ENCODE measurements around the gene CNKSR2.

Gene CNKSR2

DNA sequence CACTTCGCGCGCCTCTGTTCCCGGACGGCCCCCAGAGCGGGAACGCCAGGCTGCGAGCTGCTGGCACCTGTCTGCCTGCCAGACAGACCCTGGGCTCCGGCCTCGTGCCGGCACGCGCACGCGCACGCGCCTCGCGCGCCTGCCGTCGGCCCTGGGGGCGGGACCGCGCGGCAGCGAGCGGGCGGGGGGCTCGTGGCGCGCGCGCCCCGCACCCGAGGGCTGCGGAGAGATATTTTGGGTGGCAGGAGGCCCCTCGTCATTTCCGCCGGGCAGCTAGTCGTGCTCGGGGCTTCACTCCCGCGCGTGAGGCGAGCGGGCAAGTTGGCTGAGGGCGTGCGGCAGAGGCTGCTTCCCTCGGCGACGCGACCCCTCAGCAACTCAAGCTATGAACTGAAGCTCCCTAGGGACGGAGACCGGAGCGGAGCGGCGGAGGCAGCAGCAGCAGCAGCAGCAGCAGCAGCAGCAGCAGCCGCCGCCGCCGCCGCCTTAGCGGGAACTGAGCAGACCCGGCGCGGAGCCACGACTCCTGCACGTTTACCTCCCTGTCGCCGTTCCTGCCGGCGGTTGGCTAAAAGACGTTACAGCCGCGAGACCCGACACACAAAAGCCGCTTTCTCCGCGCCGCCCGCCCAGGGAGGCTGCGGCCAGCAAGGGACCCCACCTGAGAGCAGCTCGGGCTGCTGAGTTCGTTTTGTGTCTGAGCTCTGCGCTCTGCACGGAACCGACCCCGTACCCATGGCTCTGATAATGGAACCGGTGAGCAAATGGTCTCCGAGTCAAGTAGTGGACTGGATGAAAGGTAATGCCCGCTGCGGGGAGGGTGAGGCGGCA is at the start of gene CNKSR2:
CNKSR2 (plus strand) TSS at position 256 of the 831 bp plus-strand sequence; CDS start at position 736, 480 bp downstream.
- Histone ChIP-seq H3K27me3 (ENCODE audit: control insufficient read depth in 1 of 2, insufficient read depth in 2 of 2, low read length in 2 of 2) (peaks cover 2 to 23% of the 10 kb centered on the region in 2 donors), H3K36me3 (ENCODE audit: control insufficient read depth in 1 of 2, insufficient read depth in 2 of 2, low read length in 2 of 2) (no peaks in the 10 kb centered on the region), H3K27ac (ENCODE audit: low read depth, low read length) (no peak within 1 kb of the TSS), H3K9me3 (ENCODE audit: control insufficient read depth in 1 of 2, low read length in 2 of 2) (no peaks in the 10 kb centered on the region), H3K9ac (ENCODE audit: low read depth in 1 of 2, low read length in 2 of 2) (no peak within 1 kb of the TSS), H3K4me1 (ENCODE audit: control insufficient read depth in 1 of 2, insufficient read depth in 2 of 2, low read length in 2 of 2) (no peaks in the 10 kb centered on the region), H3K4me3 (ENCODE audit: low read depth in 1 of 2, low read length in 2 of 2) (peak within 1 kb of the TSS; percentile 40 to 57)

DNA sequence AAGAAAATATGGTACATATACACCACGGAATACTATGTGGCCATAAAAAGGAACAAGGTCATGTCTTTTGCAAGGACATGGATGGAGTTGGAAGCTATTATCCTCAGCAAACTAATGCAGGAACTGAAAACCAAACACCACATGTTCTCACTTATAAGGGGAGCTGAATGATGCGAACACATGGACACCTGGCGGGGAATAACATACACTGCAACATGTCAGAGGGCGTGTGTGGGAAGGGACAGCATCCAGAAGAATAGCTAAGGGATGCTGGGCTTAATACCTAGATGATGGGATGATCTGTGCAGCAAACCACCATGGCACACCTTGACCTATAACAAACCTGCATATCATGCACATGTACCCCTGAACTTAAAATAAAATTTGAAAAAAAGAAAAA is 19.5 kb upstream of the CNKSR2 start:
- Histone ChIP-seq H3K27me3 (ENCODE audit: control insufficient read depth in 1 of 2, insufficient read depth in 2 of 2, low read length in 2 of 2) (no peaks in the 10 kb centered on the region), H3K4me1 (ENCODE audit: control insufficient read depth in 1 of 2, insufficient read depth in 2 of 2, low read length in 2 of 2) (no peaks in the 10 kb centered on the region), H3K9ac (ENCODE audit: low read depth in 1 of 2, low read length in 2 of 2) (no peak overlapping the region), H3K4me3 (ENCODE audit: low read depth in 1 of 2, low read length in 2 of 2) (no peak overlapping the region), H3K9me3 (ENCODE audit: control insufficient read depth in 1 of 2, low read length in 2 of 2) (no peaks in the 10 kb centered on the region), H3K27ac (ENCODE audit: low read depth, low read length) (no peak overlapping the region), H3K36me3 (ENCODE audit: control insufficient read depth in 1 of 2, insufficient read depth in 2 of 2, low read length in 2 of 2) (no peaks in the 10 kb centered on the region)

DNA sequence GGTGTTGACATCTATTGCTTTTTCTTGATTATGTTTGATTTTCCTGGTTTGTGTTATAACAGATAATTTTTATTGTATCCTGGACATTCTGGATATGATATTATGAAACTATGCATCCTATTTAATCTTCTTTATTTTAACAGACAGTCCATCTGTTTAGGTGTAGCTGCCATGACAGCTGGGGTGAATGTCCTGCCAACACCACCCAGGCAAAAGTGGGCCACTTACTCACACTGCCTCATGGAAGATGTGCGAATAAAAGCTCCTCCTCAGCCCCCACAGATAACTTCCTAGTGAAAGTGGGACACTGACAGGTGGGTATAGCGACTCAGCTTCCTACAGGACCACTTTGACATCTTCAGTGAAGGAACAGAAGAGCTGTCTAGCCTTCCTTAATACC is 18.4 kb upstream of the CNKSR2 start:
- Histone ChIP-seq H3K9me3 (ENCODE audit: control insufficient read depth in 1 of 2, low read length in 2 of 2) (no peaks in the 10 kb centered on the region), H3K4me3 (ENCODE audit: low read depth in 1 of 2, low read length in 2 of 2) (no peak overlapping the region), H3K9ac (ENCODE audit: low read depth in 1 of 2, low read length in 2 of 2) (no peak overlapping the region), H3K27me3 (ENCODE audit: control insufficient read depth in 1 of 2, insufficient read depth in 2 of 2, low read length in 2 of 2) (no peaks in the 10 kb centered on the region), H3K4me1 (ENCODE audit: control insufficient read depth in 1 of 2, insufficient read depth in 2 of 2, low read length in 2 of 2) (no peaks in the 10 kb centered on the region), H3K36me3 (ENCODE audit: control insufficient read depth in 1 of 2, insufficient read depth in 2 of 2, low read length in 2 of 2) (no peaks in the 10 kb centered on the region), H3K27ac (ENCODE audit: low read depth, low read length) (no peak overlapping the region)

DNA sequence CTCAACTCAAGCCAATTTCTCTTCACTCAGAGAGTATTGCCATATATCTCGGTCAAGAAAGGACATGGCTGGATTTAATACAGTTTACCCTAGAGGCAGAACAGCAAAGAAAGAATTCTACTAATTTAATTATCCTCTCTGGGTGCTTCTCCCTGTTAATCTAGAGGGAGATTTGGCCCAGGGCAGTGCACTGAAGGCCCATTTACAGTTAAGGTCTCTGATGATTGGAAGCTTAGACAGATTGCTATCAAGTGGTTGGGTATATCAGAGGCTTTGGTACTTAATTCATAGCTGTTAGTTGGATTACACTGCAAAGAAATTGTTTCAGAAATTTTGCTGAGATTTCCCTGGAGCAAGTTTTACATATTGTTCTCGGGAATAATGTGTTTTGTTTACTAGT is 4.6 kb upstream of the CNKSR2 start:
- H3K27me3 ChIP-seq (ENCODE audit: control insufficient read depth in 1 of 2, insufficient read depth in 2 of 2, low read length in 2 of 2) = peaks cover under 1 to 2% of the 10 kb centered on the region in 2 donors
- no peaks in the 10 kb centered on the region for H3K4me1 ChIP-seq (ENCODE audit: control insufficient read depth in 1 of 2, insufficient read depth in 2 of 2, low read length in 2 of 2)
- no peaks in the 10 kb centered on the region for H3K36me3 ChIP-seq (ENCODE audit: control insufficient read depth in 1 of 2, insufficient read depth in 2 of 2, low read length in 2 of 2)
- H3K27ac ChIP-seq (ENCODE audit: low read depth, low read length) = no peak overlapping the region
- H3K4me3 ChIP-seq (ENCODE audit: low read depth in 1 of 2, low read length in 2 of 2) = no peak overlapping the region
- H3K9me3 ChIP-seq (ENCODE audit: control insufficient read depth in 1 of 2, low read length in 2 of 2) = no peaks in the 10 kb centered on the region
- no peak overlapping the region for H3K9ac ChIP-seq (ENCODE audit: low read depth in 1 of 2, low read length in 2 of 2)

GRCh38 chrX:21373001-21373400 is 1.2 kb upstream of the CNKSR2 start:
- H3K9ac ChIP-seq (ENCODE audit: low read depth in 1 of 2, low read length in 2 of 2) = no peak overlapping the region
- H3K4me3 ChIP-seq (ENCODE audit: low read depth in 1 of 2, low read length in 2 of 2) = no peak overlapping the region
- no peaks in the 10 kb centered on the region for H3K4me1 ChIP-seq (ENCODE audit: control insufficient read depth in 1 of 2, insufficient read depth in 2 of 2, low read length in 2 of 2)
- no peak overlapping the region for H3K27ac ChIP-seq (ENCODE audit: low read depth, low read length)
- no peaks in the 10 kb centered on the region for H3K9me3 ChIP-seq (ENCODE audit: control insufficient read depth in 1 of 2, low read length in 2 of 2)
- no peaks in the 10 kb centered on the region for H3K36me3 ChIP-seq (ENCODE audit: control insufficient read depth in 1 of 2, insufficient read depth in 2 of 2, low read length in 2 of 2)
- H3K27me3 ChIP-seq (ENCODE audit: control insufficient read depth in 1 of 2, insufficient read depth in 2 of 2, low read length in 2 of 2) = peaks cover 2 to 23% of the 10 kb centered on the region in 2 donors

- no peaks in the 10 kb centered on the region for H3K9me3 ChIP-seq (ENCODE audit: control insufficient read depth in 1 of 2, low read length in 2 of 2)
- no peaks in the 10 kb centered on the region for H3K36me3 ChIP-seq (ENCODE audit: control insufficient read depth in 1 of 2, insufficient read depth in 2 of 2, low read length in 2 of 2)
- no peak overlapping the region for H3K9ac ChIP-seq (ENCODE audit: low read depth in 1 of 2, low read length in 2 of 2)
- H3K27me3 ChIP-seq (ENCODE audit: control insufficient read depth in 1 of 2, insufficient read depth in 2 of 2, low read length in 2 of 2) = peaks cover 2 to 23% of the 10 kb centered on the region in 2 donors
- H3K4me3 ChIP-seq (ENCODE audit: low read depth in 1 of 2, low read length in 2 of 2) = peak overlapping the region in 1 of 2 donors; percentile 57
- H3K4me1 ChIP-seq (ENCODE audit: control insufficient read depth in 1 of 2, insufficient read depth in 2 of 2, low read length in 2 of 2) = no peaks in the 10 kb centered on the region
- no peak overlapping the region for H3K27ac ChIP-seq (ENCODE audit: low read depth, low read length)
Measured at GRCh38 chrX:21373637-21374162, 518 bp upstream of the CNKSR2 start.

GRCh38 chrX:21374994-21375707 is 933 bp downstream of the CNKSR2 start:
- H3K27ac ChIP-seq (ENCODE audit: low read depth, low read length) = no peak overlapping the region
- no peak overlapping the region for H3K9ac ChIP-seq (ENCODE audit: low read depth in 1 of 2, low read length in 2 of 2)

DNA sequence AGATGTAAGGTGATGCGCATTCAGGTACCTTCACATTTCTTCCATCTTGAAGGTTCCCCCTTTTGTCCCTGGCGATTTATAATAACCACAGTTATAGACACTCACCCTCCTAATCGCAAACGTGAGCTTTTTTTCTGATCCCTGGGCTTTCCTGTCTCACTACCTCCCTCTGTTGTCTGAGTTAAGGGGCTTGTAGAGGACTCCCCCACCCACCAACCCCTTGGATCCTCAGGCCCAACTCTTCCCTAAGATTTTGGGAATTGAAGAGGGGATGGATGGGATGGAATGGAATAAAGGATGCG is 1.4 kb downstream of the CNKSR2 start:
- H3K27me3 ChIP-seq (ENCODE audit: control insufficient read depth in 1 of 2, insufficient read depth in 2 of 2, low read length in 2 of 2) = peaks cover 2 to 23% of the 10 kb centered on the region in 2 donors
- no peaks in the 10 kb centered on the region for H3K4me1 ChIP-seq (ENCODE audit: control insufficient read depth in 1 of 2, insufficient read depth in 2 of 2, low read length in 2 of 2)
- H3K36me3 ChIP-seq (ENCODE audit: control insufficient read depth in 1 of 2, insufficient read depth in 2 of 2, low read length in 2 of 2) = no peaks in the 10 kb centered on the region
- H3K9ac ChIP-seq (ENCODE audit: low read depth in 1 of 2, low read length in 2 of 2) = no peak overlapping the region
- no peak overlapping the region for H3K4me3 ChIP-seq (ENCODE audit: low read depth in 1 of 2, low read length in 2 of 2)
- H3K9me3 ChIP-seq (ENCODE audit: control insufficient read depth in 1 of 2, low read length in 2 of 2) = no peaks in the 10 kb centered on the region
- H3K27ac ChIP-seq (ENCODE audit: low read depth, low read length) = no peak overlapping the region

More at GRCh38 chrX:21374994-21375707, 933 bp downstream of the CNKSR2 start:
- Histone ChIP-seq H3K4me1 (ENCODE audit: control insufficient read depth in 1 of 2, insufficient read depth in 2 of 2, low read length in 2 of 2) (no peaks in the 10 kb centered on the region), H3K27me3 (ENCODE audit: control insufficient read depth in 1 of 2, insufficient read depth in 2 of 2, low read length in 2 of 2) (peaks cover 2 to 23% of the 10 kb centered on the region in 2 donors), H3K36me3 (ENCODE audit: control insufficient read depth in 1 of 2, insufficient read depth in 2 of 2, low read length in 2 of 2) (no peaks in the 10 kb centered on the region), H3K4me3 (ENCODE audit: low read depth in 1 of 2, low read length in 2 of 2) (peak overlapping the region; percentile 21 to 40), H3K9me3 (ENCODE audit: control insufficient read depth in 1 of 2, low read length in 2 of 2) (no peaks in the 10 kb centered on the region)

GRCh38 chrX:21376636-21377035 is 2.4 kb downstream of the CNKSR2 start:
- no peak overlapping the region for H3K4me3 ChIP-seq (ENCODE audit: low read depth in 1 of 2, low read length in 2 of 2)
- peaks cover 2 to 23% of the 10 kb centered on the region in 2 donors for H3K27me3 ChIP-seq (ENCODE audit: control insufficient read depth in 1 of 2, insufficient read depth in 2 of 2, low read length in 2 of 2)
- no peak overlapping the region for H3K27ac ChIP-seq (ENCODE audit: low read depth, low read length)
- no peaks in the 10 kb centered on the region for H3K4me1 ChIP-seq (ENCODE audit: control insufficient read depth in 1 of 2, insufficient read depth in 2 of 2, low read length in 2 of 2)
- no peaks in the 10 kb centered on the region for H3K36me3 ChIP-seq (ENCODE audit: control insufficient read depth in 1 of 2, insufficient read depth in 2 of 2, low read length in 2 of 2)
- H3K9ac ChIP-seq (ENCODE audit: low read depth in 1 of 2, low read length in 2 of 2) = no peak overlapping the region
- H3K9me3 ChIP-seq (ENCODE audit: control insufficient read depth in 1 of 2, low read length in 2 of 2) = no peaks in the 10 kb centered on the region

GRCh38 chrX:21379991-21380390 is 5.8 kb downstream of the CNKSR2 start:
- Histone ChIP-seq H3K4me3 (ENCODE audit: low read depth in 1 of 2, low read length in 2 of 2) (no peak overlapping the region), H3K27ac (ENCODE audit: low read depth, low read length) (no peak overlapping the region)

More at GRCh38 chrX:21379991-21380390, 5.8 kb downstream of the CNKSR2 start:
- Histone ChIP-seq H3K4me1 (ENCODE audit: control insufficient read depth in 1 of 2, insufficient read depth in 2 of 2, low read length in 2 of 2) (no peaks in the 10 kb centered on the region), H3K9ac (ENCODE audit: low read depth in 1 of 2, low read length in 2 of 2) (no peak overlapping the region), H3K9me3 (ENCODE audit: control insufficient read depth in 1 of 2, low read length in 2 of 2) (no peaks in the 10 kb centered on the region), H3K36me3 (ENCODE audit: control insufficient read depth in 1 of 2, insufficient read depth in 2 of 2, low read length in 2 of 2) (no peaks in the 10 kb centered on the region), H3K27me3 (ENCODE audit: control insufficient read depth in 1 of 2, insufficient read depth in 2 of 2, low read length in 2 of 2) (peaks cover 0 to 19% of the 10 kb centered on the region in 2 donors)
